ENCODE measurements around the gene CHD8.
"Not testable (repeated sequence)": the region's sequence is repeated elsewhere in the genome, so short reads cannot be mapped to it uniquely, and the experiment has no call there.

The CHD8 gene

GRCh38 chr14:21476925-21477681, 21.2 kb upstream of the CHD8 start, which contains the start of the genes RAB2B and TOX4:
Gene RAB2B (minus strand): TSS chr14:21476959. CDS start chr14:21476872, 87 bp downstream.
Gene TOX4 (plus strand): TSS chr14:21477195. CDS start chr14:21477279, 84 bp downstream.
- no peak for TF ChIP-seq Cebpa-rat (IDR thresholded peaks at IDR 0.05)

GRCh38 chr14:21476523-21476924, 20.6 kb upstream of the CHD8 start:
- 0 out of 2 replicates have a peak overlapping the region, but pooled peaks have one; percentile 18 for H3K27ac ChIP-seq
- no peaks in the 10 kb centered on the region for H3K27me3 ChIP-seq
- peaks cover 40% of the 10 kb centered on the region for H4K20me1 ChIP-seq
- no peak for TF ChIP-seq Cebpa-rat (IDR thresholded peaks at IDR 0.05)
- H3K4me2 ChIP-seq = peak overlapping the region; percentile 69
- H3K9me3 ChIP-seq = no peaks in the 10 kb centered on the region
- peaks cover 50% of the 10 kb centered on the region for H3K36me3 ChIP-seq
- H3K4me3 ChIP-seq = peak overlapping the region; percentile 98
- peaks cover 25% of the 10 kb centered on the region for H3K4me1 ChIP-seq
- H3K9ac ChIP-seq = peak overlapping the region; percentile 73

More at GRCh38 chr14:21476925-21477681, 21.2 kb upstream of the CHD8 start, which contains the start of the genes RAB2B and TOX4:
- H3K27ac ChIP-seq = peak within 1 kb of the TSS; percentile 79
- peaks cover 55% of the 10 kb centered on the region for H3K36me3 ChIP-seq
- H3K9ac ChIP-seq = peak within 1 kb of the TSS; percentile 90
- no peaks in the 10 kb centered on the region for H3K27me3 ChIP-seq
- H3K9me3 ChIP-seq = no peaks in the 10 kb centered on the region
- H3K4me2 ChIP-seq = peak within 1 kb of the TSS; percentile 92
- H3K4me1 ChIP-seq = peaks cover 25% of the 10 kb centered on the region
- peaks cover 44% of the 10 kb centered on the region for H4K20me1 ChIP-seq
- H3K4me3 ChIP-seq = peak within 1 kb of the TSS; percentile 98

- Histone ChIP-seq H3K9ac (peak overlapping the region; percentile 73), H3K4me2 (peak overlapping the region; percentile 69), H3K27me3 (no peaks in the 10 kb centered on the region), H3K4me3 (peak overlapping the region; percentile 98), H3K9me3 (no peaks in the 10 kb centered on the region), H3K27ac (0 out of 2 replicates have a peak overlapping the region, but pooled peaks have one; percentile 18), H4K20me1 (peaks cover 34% of the 10 kb centered on the region), H3K4me1 (peaks cover 25% of the 10 kb centered on the region), H3K36me3 (peaks cover 49% of the 10 kb centered on the region)
- TF ChIP-seq Cebpa-rat (IDR thresholded peaks at IDR 0.05) = no peak
Observed at GRCh38 chr14:21475767-21476522, 20.0 kb upstream of the CHD8 start.

- no peak for TF ChIP-seq Cebpa-rat (IDR thresholded peaks at IDR 0.05)
- H3K9me3 ChIP-seq = no peaks in the 10 kb centered on the region
- H3K4me1 ChIP-seq = peaks cover 11% of the 10 kb centered on the region
- no peak overlapping the region for H3K27ac ChIP-seq
- peaks cover 80% of the 10 kb centered on the region for H3K36me3 ChIP-seq
- no peak overlapping the region for H3K4me2 ChIP-seq
- H3K4me3 ChIP-seq = no peak overlapping the region
- H3K9ac ChIP-seq = no peak overlapping the region
- H4K20me1 ChIP-seq = no peaks in the 10 kb centered on the region
- no peaks in the 10 kb centered on the region for H3K27me3 ChIP-seq
Observed at GRCh38 chr14:21467616-21468015, 11.7 kb upstream of the CHD8 start.

GRCh38 chr14:21455592-21455911, 371 bp downstream of the CHD8 start:
- peak overlapping the region; percentile 94 for H3K4me2 ChIP-seq
- peaks cover 52% of the 10 kb centered on the region for H4K20me1 ChIP-seq
- peak overlapping the region; percentile 95 for H3K9ac ChIP-seq
- H3K4me1 ChIP-seq = peaks cover 30% of the 10 kb centered on the region
- H3K9me3 ChIP-seq = no peaks in the 10 kb centered on the region
- H3K27me3 ChIP-seq = no peaks in the 10 kb centered on the region
- no peak for TF ChIP-seq Cebpa-rat (IDR thresholded peaks at IDR 0.05)
- H3K27ac ChIP-seq = peak overlapping the region; percentile 88
- H3K36me3 ChIP-seq = peaks cover 42% of the 10 kb centered on the region
- H3K4me3 ChIP-seq = peak overlapping the region; percentile 99

GRCh38 chr14:21454843-21455544, 929 bp downstream of the CHD8 start:
- Histone ChIP-seq H4K20me1 (peaks cover 58% of the 10 kb centered on the region), H3K27ac (peak overlapping the region; percentile 88), H3K4me1 (peaks cover 30% of the 10 kb centered on the region), H3K4me2 (peak overlapping the region; percentile 94), H3K27me3 (no peaks in the 10 kb centered on the region), H3K4me3 (peak overlapping the region; percentile 99), H3K9ac (peak overlapping the region; percentile 95), H3K9me3 (no peaks in the 10 kb centered on the region), H3K36me3 (peaks cover 37% of the 10 kb centered on the region)
- no peak for TF ChIP-seq Cebpa-rat (IDR thresholded peaks at IDR 0.05)

GRCh38 chr14:21449899-21450216, 6.1 kb downstream of the CHD8 start:
- no peak for TF ChIP-seq Cebpa-rat (IDR thresholded peaks at IDR 0.05)
- H3K4me3 ChIP-seq = no peak overlapping the region
- H3K27me3 ChIP-seq = no peaks in the 10 kb centered on the region
- peaks cover 21% of the 10 kb centered on the region for H3K4me1 ChIP-seq
- H3K27ac ChIP-seq = no peak overlapping the region
- no peaks in the 10 kb centered on the region for H3K9me3 ChIP-seq
- no peak overlapping the region for H3K9ac ChIP-seq
- H3K4me2 ChIP-seq = no peak overlapping the region
- H4K20me1 ChIP-seq = peaks cover 100% of the 10 kb centered on the region
- H3K36me3 ChIP-seq = peaks cover 60% of the 10 kb centered on the region

GRCh38 chr14:21442657-21443056, 13.3 kb downstream of the CHD8 start:
- H3K9ac ChIP-seq, H3K4me2 ChIP-seq, H3K4me1 ChIP-seq, H3K4me3 ChIP-seq, H3K9me3 ChIP-seq, H3K27ac ChIP-seq, H3K27me3 ChIP-seq: not testable (repeated sequence)
- Histone ChIP-seq H4K20me1 (peaks cover 95% of the 10 kb centered on the region), H3K36me3 (peaks cover 39% of the 10 kb centered on the region)

DNA sequence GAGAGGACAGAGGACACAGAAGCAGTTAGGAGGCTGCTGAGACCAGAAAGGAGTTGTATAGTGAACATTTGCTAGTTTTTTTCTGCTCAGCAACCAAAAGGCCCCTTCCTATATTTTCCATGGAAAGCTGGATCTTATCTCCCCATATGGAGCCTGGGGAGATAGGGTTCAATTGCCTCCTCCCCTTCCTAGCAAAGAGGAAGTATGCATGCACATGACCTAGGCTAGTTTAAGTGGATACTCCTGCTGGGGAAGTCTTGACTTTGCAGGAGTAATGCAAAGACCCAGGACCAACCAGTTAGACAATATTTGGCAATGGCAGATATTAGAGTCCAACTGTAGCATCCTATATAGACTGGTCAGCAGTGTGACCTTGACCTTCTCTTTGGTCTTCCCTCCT, 15.1 kb downstream of the CHD8 start:
- H3K4me3 ChIP-seq = no peak overlapping the region
- TF ChIP-seq Cebpa-rat (IDR thresholded peaks at IDR 0.05) = no peak
- no peaks in the 10 kb centered on the region for H3K9me3 ChIP-seq
- no peak overlapping the region for H3K4me2 ChIP-seq
- H3K9ac ChIP-seq = no peak overlapping the region
- H3K36me3 ChIP-seq = peaks cover 22% of the 10 kb centered on the region
- H3K27me3 ChIP-seq = no peaks in the 10 kb centered on the region
- H3K4me1 ChIP-seq = peaks cover 16% of the 10 kb centered on the region
- no peak overlapping the region for H3K27ac ChIP-seq
- peaks cover 86% of the 10 kb centered on the region for H4K20me1 ChIP-seq

Measured in BLaER1 (cell line).